ENCODE results near the gene ATG2A. TPM values are rescaled to one million over a fixed set of nuclear protein-coding genes. Genes with fewer than 3 reads are reported as not detected.

Gene ATG2A
- total and polyA plus RNA-seq, 9 of the 15 experiments (the other 6 are each of a cell fraction or from before 2014, with no cell fraction given) = 0.25 to 45.9 (median 5.2) TPM

- BruUV-seq (replicated peaks) = no TSS peak
- Histone ChIP-seq H4K20me1 (replicated peaks; ENCODE audit: control insufficient read depth, insufficient read depth, low read length) (no peaks in the 10 kb centered on the region), H3K27me3 (ENCODE audit: control insufficient read depth in 2 of 2, insufficient read depth in 2 of 2, low read length in 2 of 2) (no peaks in the 10 kb centered on the region), H3K4me1 (replicated peaks in 1 of 2; ENCODE audit: control insufficient read depth in 2 of 2, insufficient read depth in 2 of 2, low read length in 2 of 2) (peaks cover 39 to 90% of the 10 kb centered on the region in 2 experiments), H2AFZ (ENCODE audit: low read depth, low read length) (no peak overlapping the region; the same call in 1 of the 2 replicates), H3K9me1 (ENCODE audit: control insufficient read depth, insufficient read depth, low read length) (no peaks in the 10 kb centered on the region), H3K4me2 (ENCODE audit: insufficient read depth, low read length) (no peak overlapping the region), H3K4me3 (no peak overlapping the region), H3K27ac (ENCODE audit: extremely low read depth, low read depth, low read length) (no peak overlapping the region; the same call in 2 of the 3 replicates), H3K9me3 (replicated peaks; ENCODE audit: control insufficient read depth, insufficient read depth, low read depth, low read length) (no peaks in the 10 kb centered on the region), H3K36me3 (ENCODE audit: control insufficient read depth, insufficient read depth, low read length) (peaks cover 7% of the 10 kb centered on the region; the same call in 1 of the 3 replicates), H3K79me2 (ENCODE audit: control insufficient read depth, insufficient read depth, low read length) (no peaks in the 10 kb centered on the region), H3K9ac (ENCODE audit: insufficient read depth in 1 of 2, low read depth in 2 of 2, low read length in 2 of 2) (peak overlapping the region in 1 of 2 experiments; percentile 79; a peak in 2 of 4 replicates)
- CTCF ChIA-PET (ENCODE audit: low intra/inter-chr PET ratio) = no interaction called here
- WGBS (ENCODE audit: insufficient coverage, low coverage, missing lambda C conversion rate) = 93% methylated on average over 6 of the region's 7 CpGs
- DNase-seq (ENCODE audit: extremely low read depth in 1 of 4, low spot score in 3 of 4) (no peak), ATAC-seq (no peak), FAIRE-seq (no peak)
- POLR2A ChIA-PET = interaction anchor here (0.6 to 3.4 kb wide), 4 partner anchors 12 to 195 kb away, joined by 3 to 28 read pairs (median 4); partner anchors contain the start of gene EHD1
- intact Hi-C loops (cut with micrococcal nuclease) = loop anchor here (5.0 kb wide), 1 partner anchor 103 kb away; no protein-coding TSS in a partner anchor
- in situ Hi-C loops (cut with MboI) = loop anchor here (5.0 kb wide), 2 partner anchors 43 to 103 kb away; no protein-coding TSS in a partner anchor
- TF ChIP-seq CHD4 (IDR thresholded peaks at IDR 0.05; ENCODE audit: insufficient read depth, insufficient replicate concordance, low read depth, low read length, poor library complexity, severe bottlenecking) (no peak), FOS (IDR thresholded peaks at IDR 0.05; ENCODE audit: extremely low read depth, insufficient read length) (no peak), NR2C2 (CRISPR knock-in tag; IDR thresholded peaks at IDR 0.05) (no peak), NR2C2 (tag; IDR thresholded peaks at IDR 0.05) (no peak), ZBTB7A (IDR thresholded peaks at IDR 0.05; ENCODE audit: borderline replicate concordance, control insufficient read depth, low read depth, low read length) (no peak), MYC (IDR thresholded peaks at IDR 0.05; ENCODE audit: low read depth, low read length) (no peak), MYC (CRISPR knock-in tag; IDR thresholded peaks at IDR 0.05; ENCODE audit: borderline replicate concordance, low read depth) (no peak), RNF2 (IDR thresholded peaks at IDR 0.05) (no peak), FOXK1 (CRISPR knock-in tag; IDR thresholded peaks at IDR 0.05; ENCODE audit: borderline replicate concordance) (no peak), SMARCA4 (IDR thresholded peaks at IDR 0.05) (no peak), NUFIP1 (IDR thresholded peaks at IDR 0.05; ENCODE audit: partially characterized antibody) (no peak), POLR2B (IDR thresholded peaks at IDR 0.05; ENCODE audit: low read depth, partially characterized antibody) (no peak), E2F8 (IDR thresholded peaks at IDR 0.05; ENCODE audit: low read depth, partially characterized antibody) (no peak), HNRNPUL1 (IDR thresholded peaks at IDR 0.05; ENCODE audit: low read length) (no peak)
- TF ChIP-seq, protein P1, sequence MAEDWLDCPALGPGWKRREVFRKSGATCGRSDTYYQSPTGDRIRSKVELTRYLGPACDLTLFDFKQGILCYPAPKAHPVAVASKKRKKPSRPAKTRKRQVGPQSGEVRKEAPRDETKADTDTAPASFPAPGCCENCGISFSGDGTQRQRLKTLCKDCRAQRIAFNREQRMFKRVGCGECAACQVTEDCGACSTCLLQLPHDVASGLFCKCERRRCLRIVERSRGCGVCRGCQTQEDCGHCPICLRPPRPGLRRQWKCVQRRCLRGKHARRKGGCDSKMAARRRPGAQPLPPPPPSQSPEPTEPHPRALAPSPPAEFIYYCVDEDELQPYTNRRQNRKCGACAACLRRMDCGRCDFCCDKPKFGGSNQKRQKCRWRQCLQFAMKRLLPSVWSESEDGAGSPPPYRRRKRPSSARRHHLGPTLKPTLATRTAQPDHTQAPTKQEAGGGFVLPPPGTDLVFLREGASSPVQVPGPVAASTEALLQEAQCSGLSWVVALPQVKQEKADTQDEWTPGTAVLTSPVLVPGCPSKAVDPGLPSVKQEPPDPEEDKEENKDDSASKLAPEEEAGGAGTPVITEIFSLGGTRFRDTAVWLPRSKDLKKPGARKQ (CRISPR knock-in tag; IDR thresholded peaks at IDR 0.05) = no peak
- TF ChIP-seq, protein P2, sequence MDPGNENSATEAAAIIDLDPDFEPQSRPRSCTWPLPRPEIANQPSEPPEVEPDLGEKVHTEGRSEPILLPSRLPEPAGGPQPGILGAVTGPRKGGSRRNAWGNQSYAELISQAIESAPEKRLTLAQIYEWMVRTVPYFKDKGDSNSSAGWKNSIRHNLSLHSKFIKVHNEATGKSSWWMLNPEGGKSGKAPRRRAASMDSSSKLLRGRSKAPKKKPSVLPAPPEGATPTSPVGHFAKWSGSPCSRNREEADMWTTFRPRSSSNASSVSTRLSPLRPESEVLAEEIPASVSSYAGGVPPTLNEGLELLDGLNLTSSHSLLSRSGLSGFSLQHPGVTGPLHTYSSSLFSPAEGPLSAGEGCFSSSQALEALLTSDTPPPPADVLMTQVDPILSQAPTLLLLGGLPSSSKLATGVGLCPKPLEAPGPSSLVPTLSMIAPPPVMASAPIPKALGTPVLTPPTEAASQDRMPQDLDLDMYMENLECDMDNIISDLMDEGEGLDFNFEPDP (CRISPR knock-in tag; IDR thresholded peaks at IDR 0.05) = no peak
These were observed 26.5 kb downstream of the ATG2A start for GRCh38 chr11:64890522-64890939.

Measured in K562 (cell line).